ENCODE data around the gene GATA6.

The GATA6 gene

DNA sequence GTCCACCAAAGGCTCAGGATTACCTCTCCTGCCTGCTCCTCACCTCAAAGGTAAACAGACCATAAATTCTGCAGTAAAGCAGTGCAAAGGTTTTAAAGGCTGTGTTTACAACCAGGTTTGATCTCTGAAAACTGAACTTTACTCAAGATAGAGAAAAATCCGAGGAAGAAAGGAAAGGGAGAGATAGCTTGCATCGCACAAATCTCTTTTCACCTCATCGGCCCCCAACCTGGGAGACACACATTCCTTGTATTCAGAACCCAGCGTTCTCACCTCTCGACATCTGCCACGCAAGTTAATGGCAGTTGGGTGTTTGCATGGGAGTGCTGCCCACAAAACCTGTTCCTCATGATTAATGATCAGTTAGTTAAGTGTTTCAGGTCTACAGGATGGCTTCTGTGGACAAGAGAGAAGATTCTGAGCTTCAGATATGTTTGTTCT, 72.6 kb downstream of the GATA6 start:
- DNase-seq (ENCODE audit: low read depth in 2 of 2): no peak

DNA sequence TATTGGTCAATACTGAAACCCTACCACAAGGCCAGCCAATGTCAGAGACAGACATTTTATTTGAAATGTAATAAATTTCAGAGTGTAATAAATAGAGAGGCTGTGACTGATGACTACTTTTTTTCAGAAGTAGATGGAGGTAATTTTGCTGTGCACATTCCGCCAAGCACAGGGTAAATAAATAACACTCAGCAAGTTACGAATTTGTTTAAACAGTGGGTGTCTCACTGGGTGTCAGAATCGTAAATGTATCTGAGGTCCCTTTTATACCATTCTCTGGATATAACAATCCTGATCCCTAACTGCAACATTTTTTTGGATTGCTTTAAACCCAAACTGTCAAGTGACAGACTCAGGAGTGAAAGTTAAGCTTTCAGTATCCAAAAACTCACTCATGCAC, 74.1 kb downstream of the GATA6 start:
- no peak for DNase-seq (ENCODE audit: low read depth in 2 of 2)

DNA sequence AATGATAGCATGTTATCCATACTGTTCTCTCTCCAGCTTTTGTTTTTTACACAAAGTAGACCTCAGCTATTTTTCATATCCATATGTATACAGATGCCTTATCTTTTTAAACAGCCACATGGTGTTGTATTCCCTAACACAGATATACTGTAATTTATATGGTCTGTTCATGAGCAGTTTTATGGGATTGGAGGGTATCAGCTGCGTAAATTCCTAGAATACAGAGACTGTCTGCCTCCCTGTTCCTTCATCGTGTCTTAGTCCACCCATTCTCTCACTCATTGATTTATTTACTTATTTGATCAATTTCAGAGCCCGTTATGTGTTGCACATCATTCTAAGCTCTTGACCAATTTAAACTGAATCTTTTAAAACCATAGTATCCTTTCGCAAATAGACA, 80.6 kb downstream of the GATA6 start:
- no peak for DNase-seq (ENCODE audit: low read depth in 2 of 2)

DNA sequence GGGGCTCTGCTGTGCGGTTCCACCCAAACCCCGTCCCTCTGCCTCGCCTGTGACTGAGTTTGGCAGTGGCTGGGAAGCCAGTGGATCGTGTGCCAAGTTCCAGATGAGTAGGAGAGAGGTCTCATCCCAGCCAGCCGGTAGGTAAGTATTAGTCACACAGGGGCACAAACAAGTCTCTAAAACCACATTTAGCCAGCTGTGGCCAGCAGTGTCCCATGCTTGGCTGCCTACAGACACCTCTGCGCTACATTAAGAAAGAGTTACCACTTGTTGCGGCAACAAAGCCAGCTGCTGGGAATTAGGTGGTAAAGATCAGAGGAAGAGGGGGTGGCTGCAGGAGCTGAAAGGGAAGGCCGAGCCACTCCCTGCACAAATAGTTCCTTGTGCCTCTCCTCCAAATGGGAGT, 81.2 kb downstream of the GATA6 start:
- DNase-seq (ENCODE audit: low read depth in 2 of 2): no peak
